PFSK-1 (cell line): ENCODE measurements around the gene HEY2.

Source experiments
- FOXP2 ChIP-seq: optimal IDR thresholded peaks from 2 replicates; pipeline ENCODE3; 2011; ENCODE audit warnings: borderline replicate concordance, control low read depth, inconsistent platforms; ENCODE audit not compliant: insufficient read depth; ENCODE audit errors: extremely low read length, extremely low read depth
- POLR2AphosphoS5 ChIP-seq: IDR thresholded peaks from 2 replicates; pipeline ENCODE4 v1.6.1; 2012; ENCODE audit warnings: low read depth, mild to moderate bottlenecking, control low read depth, low read length, moderate library complexity
- SIN3A ChIP-seq: IDR thresholded peaks from 2 replicates; pipeline ENCODE4 v1.6.1; 2012; ENCODE audit warnings: mild to moderate bottlenecking, low read length, moderate library complexity, borderline replicate concordance; ENCODE audit not compliant: insufficient read depth
- TAF1 ChIP-seq: IDR thresholded peaks from 2 replicates; pipeline ENCODE4 v1.6.1; 2012; ENCODE audit warnings: low read length, control low read depth, borderline replicate concordance; ENCODE audit not compliant: insufficient read depth
- TF ChIP-seq, protein P1 (sequence below), 2 experiments: IDR thresholded peaks; 2 replicates each; pipeline versions ENCODE4 v1.6.1 to v1.8.0; 2011 to 2012; ENCODE audit warnings: low read depth in 2 of 2, low read length in 2 of 2, control low read depth in 1 of 2, inconsistent platforms in 1 of 2, mild to moderate bottlenecking in 1 of 2, moderate library complexity in 1 of 2; ENCODE audit not compliant: insufficient read depth in 1 of 2

Gene HEY2

DNA sequence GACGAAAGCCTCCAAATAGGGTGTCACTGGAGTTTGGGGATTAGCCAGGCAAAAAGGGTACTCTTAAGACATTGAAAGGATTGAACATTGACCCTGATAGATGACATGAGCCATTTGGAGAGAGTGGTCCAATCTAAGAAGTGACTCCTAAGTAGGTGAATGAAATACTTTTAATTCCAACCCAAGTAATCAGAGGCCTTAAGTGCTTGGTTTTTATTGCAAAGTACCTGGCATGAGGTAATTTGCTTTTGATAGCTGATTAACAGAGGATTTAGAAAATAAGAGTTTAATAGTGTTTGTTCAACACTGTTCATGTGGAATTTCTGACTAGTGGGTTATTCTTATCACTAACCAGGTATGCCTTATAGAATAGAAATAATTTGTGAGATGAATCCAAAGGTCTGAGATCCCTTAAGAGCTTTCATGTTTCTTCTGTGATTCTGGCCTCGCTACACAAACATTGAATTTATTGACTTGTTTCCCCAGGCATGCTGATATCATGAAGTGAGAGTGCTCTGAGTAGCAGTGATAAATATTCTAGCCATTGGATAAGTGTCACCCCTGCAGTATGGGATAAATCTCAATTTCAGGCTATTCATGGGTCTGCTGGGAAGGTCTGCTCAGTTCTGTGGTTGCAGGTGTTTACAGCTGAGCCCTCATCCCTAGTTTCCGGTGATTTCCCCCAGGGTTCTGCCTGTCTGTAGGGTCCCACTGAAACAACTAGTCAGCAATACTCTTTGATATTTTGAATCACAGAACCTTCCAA is 47.9 kb downstream of the HEY2 start:
- TF ChIP-seq POLR2AphosphoS5 (no peak), SIN3A (no peak), FOXP2 (no peak), TAF1 (no peak)
- TF ChIP-seq, protein P1, sequence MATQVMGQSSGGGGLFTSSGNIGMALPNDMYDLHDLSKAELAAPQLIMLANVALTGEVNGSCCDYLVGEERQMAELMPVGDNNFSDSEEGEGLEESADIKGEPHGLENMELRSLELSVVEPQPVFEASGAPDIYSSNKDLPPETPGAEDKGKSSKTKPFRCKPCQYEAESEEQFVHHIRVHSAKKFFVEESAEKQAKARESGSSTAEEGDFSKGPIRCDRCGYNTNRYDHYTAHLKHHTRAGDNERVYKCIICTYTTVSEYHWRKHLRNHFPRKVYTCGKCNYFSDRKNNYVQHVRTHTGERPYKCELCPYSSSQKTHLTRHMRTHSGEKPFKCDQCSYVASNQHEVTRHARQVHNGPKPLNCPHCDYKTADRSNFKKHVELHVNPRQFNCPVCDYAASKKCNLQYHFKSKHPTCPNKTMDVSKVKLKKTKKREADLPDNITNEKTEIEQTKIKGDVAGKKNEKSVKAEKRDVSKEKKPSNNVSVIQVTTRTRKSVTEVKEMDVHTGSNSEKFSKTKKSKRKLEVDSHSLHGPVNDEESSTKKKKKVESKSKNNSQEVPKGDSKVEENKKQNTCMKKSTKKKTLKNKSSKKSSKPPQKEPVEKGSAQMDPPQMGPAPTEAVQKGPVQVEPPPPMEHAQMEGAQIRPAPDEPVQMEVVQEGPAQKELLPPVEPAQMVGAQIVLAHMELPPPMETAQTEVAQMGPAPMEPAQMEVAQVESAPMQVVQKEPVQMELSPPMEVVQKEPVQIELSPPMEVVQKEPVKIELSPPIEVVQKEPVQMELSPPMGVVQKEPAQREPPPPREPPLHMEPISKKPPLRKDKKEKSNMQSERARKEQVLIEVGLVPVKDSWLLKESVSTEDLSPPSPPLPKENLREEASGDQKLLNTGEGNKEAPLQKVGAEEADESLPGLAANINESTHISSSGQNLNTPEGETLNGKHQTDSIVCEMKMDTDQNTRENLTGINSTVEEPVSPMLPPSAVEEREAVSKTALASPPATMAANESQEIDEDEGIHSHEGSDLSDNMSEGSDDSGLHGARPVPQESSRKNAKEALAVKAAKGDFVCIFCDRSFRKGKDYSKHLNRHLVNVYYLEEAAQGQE (IDR thresholded peaks at IDR 0.05; ENCODE audit: insufficient read depth in 1 of 2, low read depth in 2 of 2, low read length in 2 of 2), result no peak

DNA sequence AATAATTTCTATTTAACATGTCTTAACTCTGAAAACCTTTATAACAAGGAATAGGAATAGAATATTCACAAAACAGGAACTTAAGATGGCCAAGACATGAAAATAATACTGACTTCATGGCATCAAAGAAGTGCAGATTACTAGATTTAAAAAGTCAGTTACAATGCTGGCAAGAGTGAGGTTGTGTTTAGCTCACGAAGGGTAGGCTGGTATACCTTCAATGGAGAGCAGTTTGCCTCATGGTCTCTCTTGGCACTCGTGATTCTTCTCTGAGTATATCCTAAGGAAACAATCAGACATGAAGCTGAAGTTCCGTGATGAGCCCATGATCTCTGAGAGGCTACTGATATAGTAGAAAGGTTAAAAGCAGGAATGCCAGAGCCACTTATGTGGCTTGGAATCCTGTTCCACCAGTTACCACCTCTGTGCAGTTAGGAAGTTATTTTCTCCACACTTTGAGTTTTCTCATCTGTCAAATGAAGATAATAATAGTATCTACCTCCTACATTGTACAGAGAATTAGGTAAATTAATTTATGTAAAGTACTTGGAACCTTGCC is 48.5 kb downstream of the HEY2 start:
- TF ChIP-seq POLR2AphosphoS5, result no peak
- TF ChIP-seq, protein P1 (IDR thresholded peaks at IDR 0.05; ENCODE audit: insufficient read depth in 1 of 2, low read depth in 2 of 2, low read length in 2 of 2), result no peak
- TF ChIP-seq TAF1, result no peak
- TF ChIP-seq FOXP2, result no peak
- no peak for TF ChIP-seq SIN3A

DNA sequence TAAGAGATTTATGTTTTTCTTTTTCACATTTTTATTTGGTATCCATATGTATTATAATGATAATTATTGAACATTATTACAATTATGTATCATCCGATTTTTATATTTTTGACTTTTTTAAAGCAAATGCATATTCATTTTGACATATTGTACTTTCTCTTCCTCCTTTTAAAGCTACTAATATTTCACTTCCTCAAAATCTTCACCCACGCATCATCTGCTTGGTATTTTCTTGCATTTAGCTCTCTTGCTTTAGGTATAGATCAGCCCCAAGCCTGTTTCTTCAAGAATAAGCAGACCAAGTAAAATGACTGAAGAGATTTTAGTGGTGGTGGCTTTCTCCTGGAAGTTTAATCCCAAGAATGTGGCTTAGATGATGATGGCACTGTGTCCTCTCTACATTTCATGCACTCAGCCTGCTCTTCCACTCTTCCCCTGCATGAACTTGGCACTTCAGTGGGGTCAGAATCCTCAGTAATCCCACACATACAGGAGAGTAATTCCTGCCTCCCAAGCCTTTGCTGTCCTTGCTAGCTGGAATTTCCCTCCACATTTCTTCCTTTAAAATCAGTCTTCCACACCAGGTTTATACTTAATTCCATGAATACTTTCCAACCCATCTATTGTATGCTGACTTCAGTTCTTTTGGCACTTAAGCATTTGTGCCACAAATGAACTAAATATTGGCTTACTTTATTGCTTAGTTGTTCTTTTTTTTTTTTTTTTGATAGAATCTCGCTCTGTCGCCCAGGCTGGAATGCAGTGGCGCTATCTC is 49.5 kb downstream of the HEY2 start:
- TF ChIP-seq FOXP2 (no peak), SIN3A (no peak), POLR2AphosphoS5 (no peak), TAF1 (no peak)
- TF ChIP-seq, protein P1 (IDR thresholded peaks at IDR 0.05; ENCODE audit: insufficient read depth in 1 of 2, low read depth in 2 of 2, low read length in 2 of 2), result no peak

DNA sequence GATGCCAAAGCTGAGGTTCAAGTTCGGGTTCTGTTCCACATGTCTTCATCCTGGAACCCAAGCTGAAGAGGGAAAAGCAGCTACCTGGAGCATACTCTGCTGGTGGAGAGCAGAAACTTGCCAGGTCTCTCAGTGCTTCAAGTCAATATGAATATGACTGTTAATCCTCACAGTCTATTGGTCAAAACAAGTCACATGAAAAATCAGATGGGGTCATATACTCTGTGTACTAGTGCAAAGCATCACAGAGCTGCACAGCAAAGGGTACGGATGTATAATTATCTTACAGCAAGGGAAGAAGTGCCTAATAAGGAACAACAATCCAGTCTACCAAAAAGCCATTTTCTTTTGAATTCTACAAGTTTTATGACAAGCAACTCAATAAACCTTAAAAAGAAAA is 53.0 kb downstream of the HEY2 start:
- TF ChIP-seq, protein P1 (IDR thresholded peaks at IDR 0.05; ENCODE audit: insufficient read depth in 1 of 2, low read depth in 2 of 2, low read length in 2 of 2), result no peak
- TF ChIP-seq SIN3A (no peak), FOXP2 (no peak)
